Measurements from ENCODE around the gene MAD1L1. TPM values are rescaled to one million over a fixed set of nuclear protein-coding genes. Genes with fewer than 3 reads are reported as not detected.

MAD1L1 gene
- total RNA-seq, 1 experiment from 2014 or later, result 184 TPM

DNA sequence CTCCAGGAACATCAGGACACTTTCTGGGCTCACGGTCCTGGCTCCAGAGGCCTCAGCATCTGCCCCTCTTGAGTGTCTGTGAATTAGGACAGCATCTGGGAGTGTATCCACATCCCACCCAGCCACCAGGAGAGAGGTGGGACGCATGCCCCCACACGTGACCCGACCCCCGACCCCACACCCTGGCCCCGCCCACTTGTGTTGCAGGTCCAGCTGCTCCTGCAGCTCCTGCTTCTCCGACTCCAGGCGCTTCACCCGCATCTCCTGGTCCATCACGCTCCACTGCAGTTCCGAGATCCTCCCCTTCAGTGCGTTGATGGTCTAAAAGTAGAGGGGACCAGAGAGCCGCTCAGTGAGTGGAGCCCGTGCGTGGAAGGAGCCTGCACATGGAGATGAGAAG is 13.6 kb downstream of the MAD1L1 start:
- DNase-seq (ENCODE audit: low read depth), result no peak

DNA sequence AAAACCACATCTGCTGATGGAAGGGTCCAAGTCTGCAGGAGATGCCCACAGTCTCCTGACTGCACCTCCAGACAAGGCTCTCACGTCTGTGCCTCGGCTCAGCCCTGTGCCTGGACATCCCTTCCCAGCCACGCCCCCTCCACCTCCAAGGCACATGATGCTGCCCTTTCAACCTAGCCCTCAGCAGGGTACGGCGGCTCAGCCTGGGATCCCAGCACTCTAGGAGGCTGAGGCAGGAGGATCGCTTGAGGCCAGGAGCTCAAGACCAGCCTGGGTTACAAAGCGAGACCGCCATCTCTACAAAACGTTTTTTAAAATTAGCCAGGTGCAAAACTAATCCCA is 14.3 kb downstream of the MAD1L1 start:
- DNase-seq (ENCODE audit: low read depth), result no peak

DNA sequence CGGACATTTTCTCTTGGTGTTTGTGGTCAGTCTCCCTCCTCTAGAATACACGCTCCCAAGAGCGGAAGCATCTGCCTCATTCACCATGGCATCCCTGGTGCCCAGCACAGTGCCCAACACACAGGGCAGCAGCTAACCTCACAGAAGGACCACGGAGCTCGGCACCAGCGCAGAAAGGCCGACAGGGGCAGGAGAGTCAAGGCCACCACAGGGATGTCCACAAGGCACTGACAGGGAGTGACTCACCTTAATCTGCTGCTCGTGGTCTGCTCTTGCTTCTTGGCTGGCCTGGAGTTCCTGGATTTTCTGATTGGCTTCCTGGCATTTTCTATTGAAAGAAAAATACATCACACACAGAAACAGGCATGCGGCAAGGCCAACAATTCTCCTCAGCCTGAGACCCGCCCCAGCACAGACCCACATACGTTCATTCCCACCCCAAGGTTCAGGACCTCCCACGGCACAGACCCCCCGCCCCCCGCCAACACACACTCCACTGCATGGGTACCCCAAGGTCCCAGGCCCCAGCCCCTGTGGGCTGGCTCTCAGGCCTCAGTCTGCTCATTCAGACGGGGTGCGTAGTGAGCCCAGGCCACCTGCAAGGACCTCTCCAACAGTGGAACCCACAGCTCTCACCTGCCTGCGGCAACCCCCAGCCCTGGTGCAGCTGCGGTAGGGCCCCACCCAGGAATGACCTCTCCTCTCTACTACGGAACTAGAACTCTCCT is 14.9 kb downstream of the MAD1L1 start:
- DNase-seq (ENCODE audit: low read depth), result no peak

DNA sequence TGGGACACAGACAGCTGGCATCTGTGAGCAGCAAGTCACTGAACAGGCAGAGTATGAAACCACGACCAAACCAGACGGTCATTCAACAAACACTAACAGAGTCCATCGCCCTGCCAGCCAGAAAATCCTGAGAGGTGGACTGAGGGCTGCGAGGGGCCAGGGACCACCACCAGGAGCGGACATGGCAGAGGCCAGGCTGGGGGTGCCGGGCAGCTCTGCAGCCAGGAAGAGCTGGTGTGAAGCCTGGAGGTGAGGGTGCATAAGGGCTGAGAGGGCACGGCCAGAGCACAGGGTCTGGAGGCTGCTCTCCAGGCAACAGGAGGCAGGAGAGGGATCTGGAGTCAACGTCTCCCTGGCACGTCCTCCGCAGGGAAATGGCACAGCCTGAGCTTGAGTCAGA is 15.5 kb downstream of the MAD1L1 start:
- DNase-seq (ENCODE audit: low read depth), result no peak

DNA sequence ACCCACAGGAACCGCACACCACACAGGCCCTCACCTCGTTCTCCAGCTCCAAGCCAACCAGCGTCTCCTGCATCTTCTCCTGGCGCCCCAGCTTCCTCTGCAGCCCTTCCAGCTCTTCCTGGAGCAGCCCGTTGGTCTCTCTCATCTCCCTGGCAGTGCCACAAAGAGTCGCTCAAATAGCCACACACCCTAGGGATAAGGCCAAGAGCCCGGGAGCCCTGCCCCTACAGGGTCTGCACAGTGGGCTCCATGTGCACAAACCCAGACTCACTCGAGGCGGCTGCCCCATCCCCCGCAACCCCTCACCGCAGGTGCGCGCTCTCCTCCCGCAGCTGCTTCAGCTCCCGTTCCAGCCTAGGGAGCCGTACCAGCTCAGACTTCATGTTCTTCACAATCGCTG is 16.9 kb downstream of the MAD1L1 start:
- DNase-seq (ENCODE audit: low read depth), result no peak

DNA sequence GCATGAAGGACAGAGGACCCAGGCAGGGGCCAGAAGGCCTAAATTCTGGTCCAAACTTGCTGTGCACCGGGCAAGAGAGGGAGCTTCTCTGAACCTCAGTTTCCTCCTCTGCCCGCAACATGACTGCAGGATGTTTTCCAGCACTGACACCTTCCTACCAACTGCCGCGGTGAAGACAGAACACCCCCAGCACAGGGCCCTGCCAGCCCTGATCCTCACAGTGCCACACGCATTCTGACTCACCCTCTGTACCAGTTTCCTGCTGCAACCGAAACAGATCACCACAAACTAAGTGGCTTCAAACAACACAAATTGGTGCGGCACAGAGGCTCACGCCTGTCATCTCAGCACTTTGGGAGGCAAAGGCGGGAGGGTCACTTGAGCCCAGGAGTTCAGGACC is 18.1 kb downstream of the MAD1L1 start:
- DNase-seq (ENCODE audit: low read depth), result no peak

DNA sequence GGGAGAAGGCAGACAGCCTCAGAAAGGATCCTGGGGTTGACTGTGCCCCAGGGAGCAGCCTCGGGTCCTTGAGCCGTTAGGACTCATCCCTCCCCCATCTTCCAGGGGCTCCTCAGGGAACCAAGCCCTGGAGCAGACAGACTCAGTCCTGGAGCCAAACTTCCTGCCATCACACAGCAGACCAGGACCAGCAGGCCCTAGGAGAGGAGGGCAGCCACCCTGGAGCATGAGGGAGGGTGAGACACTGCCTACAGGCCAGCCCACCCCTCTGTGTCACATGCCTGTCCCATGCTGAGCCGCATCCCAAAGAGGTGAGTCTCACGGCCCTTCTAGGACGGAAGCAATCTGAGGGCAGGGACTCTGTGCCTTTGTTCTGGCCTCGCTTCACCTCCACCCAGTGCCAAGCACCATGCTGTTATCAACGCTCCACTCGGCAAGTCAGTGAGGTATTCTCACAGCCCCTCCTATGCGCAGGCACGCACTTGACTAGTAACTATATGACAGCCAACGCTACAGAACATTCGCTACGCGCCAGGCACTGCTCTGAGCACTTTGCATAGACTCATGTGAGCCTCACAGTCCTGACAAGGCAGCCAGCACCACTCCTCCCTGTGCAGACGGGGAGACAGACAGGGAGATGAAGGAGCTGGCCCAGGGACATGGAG is 19.1 kb downstream of the MAD1L1 start:
- DNase-seq (ENCODE audit: low read depth), result no peak

DNA sequence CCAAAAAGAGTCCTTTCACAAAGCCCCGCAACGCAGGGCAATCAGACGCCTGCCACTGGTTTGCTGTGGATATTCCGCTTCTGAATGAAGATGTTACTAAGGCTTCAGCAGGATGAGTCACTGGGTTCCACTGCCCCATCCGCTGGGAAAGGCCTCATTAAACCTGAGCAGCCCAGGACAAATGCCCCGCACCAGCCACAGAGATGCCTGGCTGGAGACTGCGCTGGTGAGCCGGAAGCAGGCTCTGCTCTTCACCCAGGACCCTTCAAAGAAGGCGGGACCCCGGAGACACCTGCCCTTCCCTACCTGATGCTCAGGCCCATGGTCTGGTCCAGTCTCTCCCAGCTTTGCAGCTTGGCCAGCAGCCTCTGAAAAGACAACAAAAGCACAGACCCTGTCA is 19.8 kb downstream of the MAD1L1 start:
- no peak for DNase-seq (ENCODE audit: low read depth)

DNA sequence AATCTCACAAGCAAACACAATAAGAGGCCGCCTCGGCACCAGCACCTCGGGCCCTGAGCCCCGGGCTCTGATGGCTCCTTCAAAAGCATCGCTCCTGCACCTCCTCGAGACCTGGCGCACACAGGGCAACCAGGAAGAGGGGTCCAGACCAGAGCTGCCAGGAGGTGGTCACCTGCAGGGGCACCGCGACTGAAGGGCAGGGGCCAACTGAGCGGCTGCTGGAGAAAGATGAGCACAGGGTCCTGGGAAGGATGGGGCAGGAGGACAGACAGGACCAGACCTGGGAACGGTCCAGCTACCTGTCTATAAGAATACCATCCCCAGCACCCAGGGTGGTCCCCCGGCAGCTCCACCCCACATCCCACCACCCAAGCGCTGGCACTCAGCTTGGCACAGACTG is 20.8 kb downstream of the MAD1L1 start:
- no peak for DNase-seq (ENCODE audit: low read depth)

DNA sequence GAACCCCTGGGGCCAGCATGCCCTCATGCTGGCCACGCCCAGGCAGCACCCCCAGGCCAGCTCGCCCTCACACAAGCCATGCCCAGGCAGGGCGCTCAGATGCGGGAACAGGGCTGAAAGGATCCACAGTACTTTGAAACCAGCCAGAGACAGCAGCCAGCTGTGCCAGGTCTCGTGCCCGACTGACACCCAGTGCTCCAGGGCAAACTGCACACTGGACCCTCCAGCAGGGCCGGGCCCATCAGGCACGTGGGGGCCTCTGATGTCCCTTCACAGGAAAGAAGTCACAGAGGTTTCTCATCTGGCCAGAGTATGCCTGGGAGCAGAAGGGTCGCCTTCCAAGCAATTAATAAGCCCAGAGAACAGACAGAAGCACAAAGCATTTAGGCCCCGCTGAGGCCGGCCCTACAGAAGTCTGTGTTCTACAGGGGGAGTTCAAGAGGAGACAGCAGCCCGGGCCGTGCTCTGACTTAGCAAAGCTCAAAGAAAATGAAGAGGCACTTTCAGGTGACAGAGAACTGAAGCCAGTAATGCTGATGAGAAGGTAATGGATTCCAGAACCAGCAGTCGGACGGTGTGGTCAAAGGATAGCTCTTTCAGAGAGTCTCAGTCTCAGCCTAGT is 21.4 kb downstream of the MAD1L1 start:
- DNase-seq (ENCODE audit: low read depth), result no peak

DNA sequence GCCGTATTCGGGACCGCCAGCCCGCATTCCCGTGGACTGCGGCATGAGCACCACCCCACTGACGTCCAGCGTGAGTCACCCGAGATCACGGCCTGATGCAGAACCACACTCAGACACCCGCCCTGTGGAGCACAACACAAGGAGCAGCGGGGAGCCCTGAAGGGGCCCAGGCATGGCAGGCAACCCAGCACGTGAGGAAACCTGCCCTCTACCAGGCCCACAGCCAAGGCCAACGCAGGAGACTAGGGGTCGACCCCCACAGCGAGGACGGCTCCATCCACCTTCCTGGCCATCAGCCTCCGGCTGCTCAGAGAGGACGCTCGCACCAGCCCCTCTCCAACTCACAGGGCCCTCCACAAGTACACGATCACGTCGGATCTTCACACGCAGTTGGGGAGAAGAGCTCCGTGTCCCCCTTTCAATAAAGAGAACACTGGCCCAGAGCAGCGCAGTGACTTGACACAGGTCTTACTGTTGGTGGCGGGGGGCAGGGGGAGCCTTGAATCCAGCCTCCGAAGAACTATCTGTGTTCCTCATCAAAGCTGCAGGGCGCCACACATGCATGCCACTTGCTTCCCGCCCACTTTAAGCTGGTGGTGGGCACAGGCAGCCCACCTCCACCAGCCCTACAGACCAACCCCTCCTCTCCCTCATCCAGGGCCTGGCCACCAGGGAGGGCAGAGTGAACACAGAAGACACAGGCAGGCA is 22.0 kb downstream of the MAD1L1 start:
- DNase-seq (ENCODE audit: low read depth), result no peak

DNA sequence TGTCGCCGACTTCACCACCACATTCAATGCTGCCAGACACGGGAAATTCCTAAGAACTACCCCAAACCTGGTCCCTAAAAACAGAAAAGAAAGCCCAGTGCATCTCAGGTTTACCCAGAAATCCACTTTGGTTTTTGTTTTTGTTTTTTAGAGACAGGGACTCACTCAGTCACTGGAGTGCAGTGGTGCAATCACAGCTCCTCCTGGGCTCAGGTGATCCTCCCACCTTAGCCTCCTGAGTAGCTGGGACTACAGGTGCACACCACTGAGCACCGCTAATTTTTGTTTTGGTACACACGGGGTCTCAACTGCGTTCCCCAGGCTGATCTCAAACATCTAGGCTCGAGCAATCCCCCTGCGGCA is 22.8 kb downstream of the MAD1L1 start:
- no peak for DNase-seq (ENCODE audit: low read depth)

DNA sequence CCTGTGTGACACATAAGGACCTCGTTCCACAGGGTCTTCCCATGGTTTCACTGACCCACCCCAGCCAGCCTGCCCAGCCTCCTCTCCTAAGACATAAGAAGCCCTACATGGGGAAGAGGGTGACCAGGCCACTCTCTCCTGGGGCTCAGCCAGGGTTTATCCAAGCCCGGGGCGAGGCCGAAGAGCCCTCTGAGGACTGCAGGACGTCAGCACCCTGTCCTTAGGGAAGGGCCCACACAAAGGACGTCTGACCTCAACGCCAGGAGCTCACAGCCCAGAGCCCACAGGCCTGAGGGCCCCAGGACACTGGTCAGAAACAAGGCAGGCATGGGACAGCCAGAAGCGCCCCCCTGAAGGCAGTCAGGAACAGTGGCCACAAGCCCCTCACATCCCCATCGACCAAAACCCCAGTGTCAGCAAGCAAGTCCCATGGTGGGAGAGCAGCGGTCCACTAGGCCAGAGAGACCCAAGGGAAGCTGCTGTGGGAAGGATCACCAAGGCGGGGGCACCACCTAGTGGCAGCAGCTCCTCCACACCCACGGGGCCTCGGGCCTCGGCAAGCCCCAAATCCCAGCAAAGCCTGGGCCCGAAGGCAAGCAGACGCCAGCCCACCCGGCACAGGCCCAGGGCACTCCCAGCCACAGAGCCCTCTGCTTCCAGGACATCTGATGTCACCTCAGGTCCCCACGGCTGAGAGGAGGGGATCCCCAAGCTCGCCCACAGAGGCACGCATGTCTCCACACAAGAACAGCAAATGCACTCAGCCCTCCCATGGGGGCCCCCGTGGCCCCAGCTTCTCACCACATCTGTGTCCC is 23.4 kb downstream of the MAD1L1 start:
- peak; percentile 32 for DNase-seq (ENCODE audit: low read depth)

DNA sequence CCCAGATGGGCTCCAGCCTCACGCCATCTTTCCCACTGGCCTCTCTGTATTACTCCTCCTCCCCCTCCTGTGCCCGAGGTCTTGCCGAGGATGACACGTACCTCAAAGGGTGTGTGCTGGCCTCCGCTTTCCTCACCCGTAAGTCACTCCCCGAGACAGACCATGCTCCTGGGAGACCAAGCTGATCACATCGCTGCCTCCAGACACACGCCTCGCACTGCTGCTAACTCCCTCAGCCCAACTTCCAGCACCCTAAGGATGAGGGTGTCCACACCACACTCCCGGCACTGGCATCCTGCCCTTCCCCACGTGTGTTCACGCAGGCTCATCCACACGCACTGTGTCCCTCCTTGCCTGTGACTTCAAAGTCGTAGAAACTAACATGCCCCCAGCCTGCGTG is 24.0 kb downstream of the MAD1L1 start:
- no peak for DNase-seq (ENCODE audit: low read depth)

DNA sequence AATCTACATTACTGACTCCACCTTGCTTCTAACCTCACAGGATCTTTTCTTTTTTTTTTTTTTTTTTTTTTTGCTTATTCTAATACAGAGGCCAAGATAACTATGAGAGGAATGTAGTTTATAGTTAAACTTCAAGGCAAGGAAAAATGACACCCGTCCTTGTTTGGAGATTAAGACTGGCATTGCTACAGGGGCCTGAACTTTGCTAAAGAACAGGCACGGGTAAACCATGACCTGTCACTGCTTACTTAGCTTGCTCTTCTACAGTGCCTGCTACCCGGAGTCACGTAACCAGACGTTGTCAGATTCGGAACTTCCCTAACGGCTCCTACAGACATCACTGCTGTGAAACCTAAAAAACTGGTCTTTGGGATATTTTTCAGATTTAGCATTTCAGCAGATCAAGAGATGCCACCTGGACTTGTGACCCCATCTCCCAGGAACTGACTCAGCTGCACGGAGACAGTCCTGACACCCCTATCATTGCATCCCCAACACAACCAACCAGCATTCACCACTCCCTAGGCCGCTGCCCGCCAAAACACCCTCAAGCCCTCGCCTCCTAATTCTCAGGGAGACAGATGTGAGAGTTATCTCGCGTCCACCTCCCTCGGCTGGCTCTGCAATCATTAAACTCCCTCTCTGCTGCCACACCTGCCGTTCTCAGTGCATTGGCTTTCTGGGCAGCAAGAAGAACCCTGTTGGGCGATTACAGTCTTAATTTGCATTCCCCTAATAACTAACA is 27.5 kb downstream of the MAD1L1 start:
- no peak for DNase-seq (ENCODE audit: low read depth)

DNA sequence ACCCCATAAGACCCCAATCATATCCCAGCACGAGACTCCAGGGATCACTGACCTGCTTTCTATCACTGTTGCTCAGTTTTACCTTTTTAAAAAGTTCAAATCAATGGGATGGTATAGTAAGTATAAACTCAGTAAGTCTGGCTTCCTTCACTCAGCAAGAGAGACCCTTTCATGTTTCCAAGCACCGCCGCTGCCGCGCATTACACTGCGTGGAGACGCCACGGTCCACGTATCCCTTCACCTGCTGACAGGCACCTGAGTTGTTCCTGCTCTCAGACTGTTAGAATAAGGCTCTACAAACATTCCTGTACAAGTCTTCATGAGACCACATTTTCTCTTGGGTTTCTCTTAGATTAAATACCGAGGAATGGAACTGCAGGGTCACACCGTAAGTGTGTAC is 28.3 kb downstream of the MAD1L1 start:
- no peak for DNase-seq (ENCODE audit: low read depth)

DNA sequence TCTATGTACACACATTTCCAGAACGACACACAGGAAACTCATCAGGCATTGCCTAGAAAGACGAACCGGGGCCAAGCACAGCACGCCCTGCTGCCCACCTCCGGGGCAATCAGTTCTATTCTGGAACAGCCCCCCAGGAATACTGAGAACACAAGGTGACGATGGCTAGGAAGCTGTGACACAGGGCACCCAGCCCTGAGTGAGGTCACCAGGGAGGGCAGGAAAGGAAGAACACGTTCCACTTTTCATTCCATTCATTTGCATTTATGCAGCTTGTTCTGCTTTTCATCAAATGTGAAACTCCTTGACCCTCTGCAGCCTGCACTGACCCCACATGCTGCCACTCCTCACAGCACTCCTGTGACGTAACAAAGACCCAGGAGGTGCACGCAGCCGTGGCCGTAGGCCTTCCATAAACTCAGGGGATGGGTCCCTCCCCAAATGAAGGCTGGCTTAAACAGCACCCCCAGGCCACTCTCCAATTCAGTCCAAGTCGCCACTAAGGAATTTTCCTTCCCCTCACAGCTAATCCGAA is 28.9 kb downstream of the MAD1L1 start:
- DNase-seq (ENCODE audit: low read depth), result no peak

DNA sequence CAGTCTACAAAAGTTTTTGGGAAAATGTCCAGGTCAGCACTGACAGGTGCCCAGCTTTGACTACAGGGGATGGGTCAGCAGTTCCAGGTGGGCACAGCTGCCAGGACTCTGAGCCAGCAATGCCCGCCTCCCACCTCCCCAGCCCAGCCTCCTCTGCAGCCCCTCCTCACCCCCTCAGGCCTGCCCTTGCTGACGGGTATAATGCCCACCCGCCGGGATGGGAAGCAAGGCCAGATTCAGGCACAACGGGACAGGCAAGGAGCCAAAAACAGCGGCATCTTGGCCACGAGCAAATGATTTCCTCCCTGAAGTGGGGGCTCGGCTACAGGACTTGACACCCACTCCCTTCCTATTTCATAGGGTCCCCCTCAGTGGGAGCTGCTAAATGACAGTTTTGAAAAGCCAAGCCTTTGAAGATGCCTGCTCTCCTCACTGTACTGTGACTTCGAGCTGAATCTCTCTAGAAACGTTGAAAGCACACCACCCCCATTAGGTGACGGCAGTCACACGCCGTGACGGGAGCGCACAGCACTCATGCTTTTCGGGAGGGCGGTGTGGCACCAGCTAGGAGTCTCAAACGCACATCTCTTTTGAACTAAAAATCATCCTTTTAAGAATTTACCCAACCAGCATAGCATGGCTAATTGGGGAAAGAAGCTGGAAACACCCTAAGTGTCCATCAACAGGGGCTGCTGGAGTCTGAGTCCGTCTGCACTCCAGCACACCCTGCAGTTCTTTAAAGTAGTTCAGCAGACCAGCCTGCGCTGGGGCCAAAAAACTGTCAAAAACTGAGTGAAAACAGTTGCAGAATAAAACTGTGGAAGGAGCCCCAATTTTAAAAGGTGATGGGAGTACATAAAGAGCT is 29.6 kb downstream of the MAD1L1 start:
- no peak for DNase-seq (ENCODE audit: low read depth)

DNA sequence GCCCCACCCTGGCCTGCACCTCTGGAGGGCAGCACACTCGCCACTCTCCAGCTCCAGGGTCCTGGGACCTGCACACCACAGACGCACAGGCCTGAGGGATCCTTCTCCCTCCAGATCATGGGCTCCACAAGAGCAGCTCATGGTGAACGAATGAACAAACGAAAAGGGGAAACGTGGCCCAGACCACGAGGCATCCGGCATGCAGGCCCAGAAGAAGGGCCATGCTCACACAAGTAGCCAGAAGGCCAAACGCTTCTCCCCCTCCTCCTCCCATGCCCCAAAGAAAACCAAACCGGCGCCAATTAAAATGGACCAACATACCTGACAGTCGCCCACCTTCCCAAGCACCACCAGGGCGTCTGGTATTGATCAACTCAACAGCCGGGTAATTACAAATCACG is 30.4 kb downstream of the MAD1L1 start:
- no peak for DNase-seq (ENCODE audit: low read depth)

Data from HT1080 (cell line).